Breast epithelium (tissue), 3 donors: ENCODE data around the gene LYPD6B.

ENCODE experiments used
- CTCF ChIP-seq, 3 donors: fragments of 450-650 bp; IDR thresholded peaks; one replicate each; pipeline ENCODE4 v1.5.1; 2016 to 2017; ENCODE audit warnings: antibody characterized with exemption in 3 of 3, mild to moderate bottlenecking in 3 of 3, moderate library complexity in 3 of 3
- POLR2AphosphoS5 ChIP-seq, 3 donors: sonication (generic); formaldehyde crosslinking; IDR thresholded peaks; one replicate each; pipeline ENCODE4 v1.6.1; 2017; ENCODE audit warnings: antibody characterized with exemption in 3 of 3

- TF ChIP-seq CTCF (IDR thresholded peaks at IDR 0.05) (no peak), POLR2AphosphoS5 (IDR thresholded peaks at IDR 0.05) (no peak)
These were observed 62.5 kb downstream of the LYPD6B start for GRCh38 chr2:149100739-149101699.
